Nephron progenitor cell (in vitro differentiated cells): Measurements from ENCODE around the gene SMYD2.

Experiments used
- DNase-seq: peaks from one replicate; pipeline ENCODE4 v3.0.0; 2021
- H3K27ac Mint-ChIP-seq: 2 replicates; pipeline ENCODE4 v1.8.0; 2021; ENCODE audit warnings: mild to moderate bottlenecking, moderate library complexity, mixed read lengths
- H3K27me3 Mint-ChIP-seq: 2 replicates; pipeline ENCODE4 v1.8.0; 2021; ENCODE audit warnings: mild to moderate bottlenecking, low read depth, mixed read lengths; ENCODE audit not compliant: poor library complexity
- H3K36me3 Mint-ChIP-seq: 2 replicates; pipeline ENCODE4 v1.8.0; 2021; ENCODE audit warnings: low read depth, mixed read lengths
- H3K4me1 Mint-ChIP-seq: 2 replicates; pipeline ENCODE4 v1.8.0; 2021; ENCODE audit warnings: mixed read lengths
- H3K4me3 Mint-ChIP-seq: 2 replicates; pipeline ENCODE4 v1.8.0; 2021; ENCODE audit warnings: mild to moderate bottlenecking, moderate library complexity, mixed read lengths
- H3K9me3 Mint-ChIP-seq: 2 replicates; pipeline ENCODE4 v1.8.0; 2021; ENCODE audit warnings: mild to moderate bottlenecking, moderate library complexity, mixed read lengths
- CTCF ChIP-seq: fragments of 200-600 bp; sonication (generic); IDR thresholded peaks from 2 replicates; pipeline ENCODE4 v1.5.0; 2021; ENCODE audit warnings: antibody characterized with exemption

The SMYD2 gene

GRCh38 chr1:214281021-214281719, at the start of gene SMYD2:
Gene SMYD2 (plus strand): TSS chr1:214281159. CDS start chr1:214281255, 96 bp downstream.
- H3K27me3 Mint-ChIP-seq, result peaks cover 3% of the 10 kb centered on the region
- peaks cover 66% of the 10 kb centered on the region for H3K4me1 Mint-ChIP-seq
- peak; percentile 78 for DNase-seq
- TF ChIP-seq CTCF, result no peak
- H3K36me3 Mint-ChIP-seq, result peaks cover 34% of the 10 kb centered on the region
- H3K4me3 Mint-ChIP-seq, result peak within 1 kb of the TSS; percentile 92
- peak within 1 kb of the TSS; percentile 98 for H3K27ac Mint-ChIP-seq
- peaks cover 14% of the 10 kb centered on the region for H3K9me3 Mint-ChIP-seq

- H3K36me3 Mint-ChIP-seq, result no peaks in the 10 kb centered on the region
- no peak overlapping the region for H3K4me3 Mint-ChIP-seq
- DNase-seq, result no peak
- no peak for TF ChIP-seq CTCF
- no peaks in the 10 kb centered on the region for H3K9me3 Mint-ChIP-seq
- peaks cover 4% of the 10 kb centered on the region for H3K27me3 Mint-ChIP-seq
- H3K4me1 Mint-ChIP-seq, result peaks cover 38% of the 10 kb centered on the region
- no peak overlapping the region for H3K27ac Mint-ChIP-seq
Measured at GRCh38 chr1:214233856-214234634, 46.9 kb upstream of the SMYD2 start.

GRCh38 chr1:214234635-214235025, 46.3 kb upstream of the SMYD2 start:
- Mint-ChIP-seq H3K27me3 (peaks cover 4% of the 10 kb centered on the region), H3K27ac (no peak overlapping the region), H3K36me3 (no peaks in the 10 kb centered on the region), H3K4me1 (peaks cover 38% of the 10 kb centered on the region), H3K9me3 (no peaks in the 10 kb centered on the region), H3K4me3 (no peak overlapping the region)
- no peak for DNase-seq
- no peak for TF ChIP-seq CTCF

GRCh38 chr1:214236477-214236876, 44.5 kb upstream of the SMYD2 start:
- no peak for TF ChIP-seq CTCF
- no peak for DNase-seq
- no peaks in the 10 kb centered on the region for H3K9me3 Mint-ChIP-seq
- no peaks in the 10 kb centered on the region for H3K36me3 Mint-ChIP-seq
- H3K27ac Mint-ChIP-seq, result no peak overlapping the region
- H3K4me1 Mint-ChIP-seq, result peaks cover 28% of the 10 kb centered on the region
- H3K27me3 Mint-ChIP-seq, result peaks cover 4% of the 10 kb centered on the region
- H3K4me3 Mint-ChIP-seq, result no peak overlapping the region

GRCh38 chr1:214241060-214241459, 39.9 kb upstream of the SMYD2 start:
- DNase-seq, result no peak
- no peaks in the 10 kb centered on the region for H3K9me3 Mint-ChIP-seq
- no peaks in the 10 kb centered on the region for H3K36me3 Mint-ChIP-seq
- peaks cover 7% of the 10 kb centered on the region for H3K27me3 Mint-ChIP-seq
- H3K4me3 Mint-ChIP-seq, result no peak overlapping the region
- H3K4me1 Mint-ChIP-seq, result peaks cover 20% of the 10 kb centered on the region
- H3K27ac Mint-ChIP-seq, result no peak overlapping the region
- TF ChIP-seq CTCF, result no peak
